ENCODE data around the gene COL8A1.

Gene COL8A1

GRCh38 chr3:99627062-99627826 is 11.2 kb upstream of the COL8A1 start:
- no peak for TF ChIP-seq CTCF (conservative IDR thresholded peaks at IDR 0.05)
- no peak for TF ChIP-seq ZFX (IDR thresholded peaks at IDR 0.05)
- H3K27ac ChIP-seq, result no peak overlapping the region

- H3K27ac ChIP-seq, result no peak overlapping the region
- TF ChIP-seq ZFX (IDR thresholded peaks at IDR 0.05) (no peak), CTCF (conservative IDR thresholded peaks at IDR 0.05) (no peak)
Measured at GRCh38 chr3:99630815-99631214, 7.6 kb upstream of the COL8A1 start.

- no peak for TF ChIP-seq CTCF (conservative IDR thresholded peaks at IDR 0.05)
- TF ChIP-seq ZFX (IDR thresholded peaks at IDR 0.05), result no peak
- no peak overlapping the region for H3K27ac ChIP-seq
Measured at GRCh38 chr3:99633887-99634558, 4.4 kb upstream of the COL8A1 start.

GRCh38 chr3:99634881-99635280 is 3.5 kb upstream of the COL8A1 start:
- H3K27ac ChIP-seq, result no peak overlapping the region

GRCh38 chr3:99635348-99635747 is 3.0 kb upstream of the COL8A1 start:
- no peak overlapping the region for H3K27ac ChIP-seq
- TF ChIP-seq ZFX (IDR thresholded peaks at IDR 0.05) (no peak), CTCF (conservative IDR thresholded peaks at IDR 0.05) (no peak)

More at GRCh38 chr3:99634881-99635280, 3.5 kb upstream of the COL8A1 start:
- TF ChIP-seq CTCF (conservative IDR thresholded peaks at IDR 0.05) (no peak), ZFX (IDR thresholded peaks at IDR 0.05) (no peak)

- no peak for TF ChIP-seq ZFX (IDR thresholded peaks at IDR 0.05)
- no peak for TF ChIP-seq CTCF (conservative IDR thresholded peaks at IDR 0.05)
- no peak overlapping the region for H3K27ac ChIP-seq
Measured at GRCh38 chr3:99637016-99637367, 1.4 kb upstream of the COL8A1 start.

GRCh38 chr3:99637368-99638111 is 854 bp upstream of the COL8A1 start:
- TF ChIP-seq CTCF (conservative IDR thresholded peaks at IDR 0.05), result no peak
- TF ChIP-seq ZFX (IDR thresholded peaks at IDR 0.05), result no peak
- H3K27ac ChIP-seq, result no peak overlapping the region

All from C4-2B (cell line).